ENCODE data around the gene ENOX1. TPM values are rescaled to one million over a fixed set of nuclear protein-coding genes. Genes with fewer than 3 reads are reported as not detected.

The ENOX1 gene
- total RNA-seq, 2 donors from 2014 or later = not detected

DNA sequence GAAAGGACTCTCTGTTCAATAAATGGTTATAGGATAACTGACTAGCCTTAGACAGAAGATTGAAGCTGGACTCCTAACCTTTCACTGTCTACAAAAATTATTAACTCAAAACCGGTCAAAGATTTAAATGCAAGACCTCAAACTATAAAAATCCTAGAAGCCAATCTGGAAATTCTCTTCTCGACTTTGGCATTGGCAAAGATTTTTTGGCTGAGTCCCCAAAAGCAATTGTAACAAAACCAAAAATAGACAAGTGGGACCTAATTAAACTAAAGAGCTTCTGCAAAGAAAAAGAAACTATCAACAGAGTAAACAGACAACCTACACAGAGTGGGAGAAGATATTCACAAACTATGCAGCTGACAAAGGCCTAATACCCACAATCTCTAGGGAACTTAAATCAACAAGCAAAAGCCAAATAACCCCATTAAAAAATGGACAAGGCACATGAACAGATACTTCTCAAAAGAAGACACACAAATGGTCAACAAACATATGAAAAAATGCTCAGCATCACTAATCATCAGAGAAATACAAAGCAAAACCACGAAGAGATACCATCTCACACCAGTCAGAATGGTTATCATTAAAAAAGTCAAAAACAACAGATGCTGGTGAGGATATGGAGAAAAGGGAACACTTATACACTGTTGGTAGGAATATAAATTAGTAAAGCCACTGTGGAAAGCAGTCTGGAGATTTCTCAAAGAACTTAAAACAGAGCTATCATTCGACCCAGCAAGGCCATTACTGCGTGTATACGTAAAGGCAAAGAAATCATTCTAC is 497.1 kb downstream of the ENOX1 start:
- Mint-ChIP-seq H3K27me3 (peaks cover 14% of the 10 kb centered on the region), H3K27ac (no peak overlapping the region)
- ATAC-seq = no peak

DNA sequence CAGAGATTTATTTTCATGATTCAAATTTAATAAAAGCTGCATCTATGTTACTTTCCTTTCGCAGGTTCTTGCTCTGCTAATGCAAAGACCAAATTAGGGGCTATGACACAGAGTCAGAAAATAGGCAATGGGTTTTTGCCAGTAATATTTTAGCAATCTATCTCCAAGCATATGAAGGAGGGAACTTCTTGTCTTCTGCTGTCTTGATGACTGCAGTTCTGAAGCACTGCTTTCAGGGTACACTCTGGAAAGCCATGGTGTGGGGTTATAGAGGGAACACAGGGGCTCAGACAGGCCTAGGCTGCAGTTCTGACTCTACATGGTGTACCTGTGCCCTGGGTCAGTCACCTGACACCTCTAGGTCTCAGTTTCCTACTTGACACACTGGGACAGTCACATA is 500.0 kb downstream of the ENOX1 start:
- ATAC-seq (no peak), DNase-seq (no peak)
- no peaks in the 10 kb centered on the region for H3K9me3 ChIP-seq (ENCODE audit: control insufficient read depth, low read length, poor library complexity, severe bottlenecking)
- peaks cover 14% of the 10 kb centered on the region for H3K27me3 Mint-ChIP-seq
- H3K36me3 Mint-ChIP-seq (ENCODE audit: low read depth) = peaks cover 2% of the 10 kb centered on the region
- no peak overlapping the region for H3K27ac Mint-ChIP-seq
- H3K4me1 Mint-ChIP-seq = peaks cover 2% of the 10 kb centered on the region
- no peak overlapping the region for H3K4me3 Mint-ChIP-seq

More for the DNA sequence above, 497.1 kb downstream of the ENOX1 start:
- Mint-ChIP-seq H3K4me1 (peaks cover 2% of the 10 kb centered on the region), H3K36me3 (ENCODE audit: low read depth) (no peaks in the 10 kb centered on the region), H3K4me3 (no peak overlapping the region)
- no peaks in the 10 kb centered on the region for H3K9me3 ChIP-seq (ENCODE audit: control insufficient read depth, low read length, poor library complexity, severe bottlenecking)
- DNase-seq = no peak

DNA sequence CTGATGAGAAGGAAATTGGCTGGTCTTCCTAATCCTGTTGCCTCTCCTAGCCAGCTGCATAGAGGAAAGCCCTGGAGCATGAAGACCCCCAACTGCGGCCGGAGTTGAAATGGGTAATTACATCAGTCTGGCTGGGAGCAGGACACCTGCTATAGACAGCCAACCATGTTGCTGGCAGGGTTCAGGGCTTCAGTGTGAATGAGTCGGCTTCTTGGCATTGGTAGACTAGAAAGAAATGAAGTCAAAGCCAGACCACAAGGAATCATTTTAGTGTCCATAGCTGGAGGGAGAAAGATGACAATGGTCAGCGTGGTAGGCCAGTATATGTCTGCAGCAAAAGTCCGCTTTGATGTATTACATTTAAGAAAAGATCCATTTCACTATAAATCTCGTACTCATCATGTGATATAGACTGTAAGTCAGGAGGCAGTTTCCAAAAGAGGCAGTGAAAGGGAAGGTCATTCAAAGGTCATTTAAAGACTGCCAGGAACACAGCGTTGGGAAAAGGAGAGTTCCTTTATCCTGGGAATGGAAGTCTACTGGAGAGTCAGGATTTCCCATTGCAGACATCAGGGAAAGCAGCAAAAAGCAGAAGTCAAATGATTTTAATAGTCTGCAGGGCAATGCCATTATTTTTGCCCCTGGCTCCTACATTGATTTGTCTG is 500.7 kb downstream of the ENOX1 start:
- peaks cover 2% of the 10 kb centered on the region for H3K4me1 Mint-ChIP-seq
- peaks cover 2% of the 10 kb centered on the region for H3K36me3 Mint-ChIP-seq (ENCODE audit: low read depth)
- ATAC-seq (no peak), DNase-seq (no peak)
- no peak overlapping the region for H3K27ac Mint-ChIP-seq
- no peak overlapping the region for H3K4me3 Mint-ChIP-seq
- peaks cover 14% of the 10 kb centered on the region for H3K27me3 Mint-ChIP-seq
- H3K9me3 ChIP-seq (ENCODE audit: control insufficient read depth, low read length, poor library complexity, severe bottlenecking) = no peaks in the 10 kb centered on the region

DNA sequence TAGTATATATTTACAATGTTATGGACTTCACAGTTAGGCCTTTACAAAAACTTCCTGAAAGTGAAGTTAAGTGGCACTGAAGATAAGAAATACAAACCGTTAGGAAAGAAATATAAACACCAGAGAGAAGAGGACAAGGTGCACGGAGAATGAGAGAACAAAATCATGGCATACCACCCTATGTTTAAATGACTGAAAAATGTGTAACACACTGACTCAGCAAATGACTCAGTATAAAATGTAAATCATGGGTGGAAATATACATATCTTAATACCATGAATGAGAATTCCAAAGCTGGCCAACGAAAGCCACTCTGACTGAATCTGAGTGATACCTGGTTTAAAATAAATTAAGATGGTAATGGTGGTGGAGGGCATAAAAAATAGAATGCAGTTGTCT is 502.6 kb downstream of the ENOX1 start:
- no peak for DNase-seq
- peaks cover 2% of the 10 kb centered on the region for H3K36me3 Mint-ChIP-seq (ENCODE audit: low read depth)
- H3K27me3 Mint-ChIP-seq = peaks cover 14% of the 10 kb centered on the region
- no peaks in the 10 kb centered on the region for H3K9me3 ChIP-seq (ENCODE audit: control insufficient read depth, low read length, poor library complexity, severe bottlenecking)
- ATAC-seq = no peak
- H3K27ac Mint-ChIP-seq = no peak overlapping the region
- H3K4me3 Mint-ChIP-seq = no peak overlapping the region
- H3K4me1 Mint-ChIP-seq = peaks cover 2% of the 10 kb centered on the region

DNA sequence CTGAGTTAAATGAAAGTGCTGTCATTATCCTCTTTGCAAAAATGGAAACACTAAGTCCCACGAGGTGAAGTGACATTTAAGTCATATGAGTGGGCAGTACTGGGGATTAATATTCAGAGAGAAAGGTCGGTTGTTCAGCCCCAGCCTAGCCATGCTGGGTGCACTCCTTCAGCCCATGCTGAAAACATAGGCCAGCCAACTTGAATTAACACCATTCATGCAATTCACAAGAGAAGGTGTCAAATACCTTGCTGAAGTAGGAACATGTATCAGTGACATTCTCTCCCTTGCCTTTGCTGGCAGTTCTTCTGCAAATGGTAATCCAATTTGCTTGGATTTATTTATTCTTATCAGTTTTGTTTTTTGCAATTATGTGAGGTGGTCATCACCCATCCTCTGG is 507.1 kb downstream of the ENOX1 start:
- no peak overlapping the region for H3K27ac Mint-ChIP-seq
- ATAC-seq = no peak

DNA sequence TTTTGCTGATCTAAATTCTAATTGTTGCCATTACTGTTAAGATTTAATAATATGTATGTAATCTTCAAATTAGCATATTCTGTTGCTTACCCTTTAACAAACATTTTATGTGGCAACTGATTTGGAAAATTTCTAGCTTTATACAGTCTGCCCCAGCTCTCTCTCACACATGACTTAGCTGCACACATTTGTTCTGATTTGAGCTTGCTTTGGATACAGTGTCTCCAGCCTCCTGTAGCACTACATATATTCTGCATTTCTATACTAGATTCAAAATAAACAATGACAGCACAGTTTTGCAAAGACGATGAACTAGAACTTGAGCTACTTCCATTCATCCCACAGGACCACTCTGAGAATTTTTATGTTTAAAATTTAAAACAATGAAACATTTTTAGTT is 508.6 kb downstream of the ENOX1 start:
- DNase-seq (no peak), ATAC-seq (no peak)
- H3K27me3 Mint-ChIP-seq = peaks cover 9% of the 10 kb centered on the region
- H3K9me3 ChIP-seq (ENCODE audit: control insufficient read depth, low read length, poor library complexity, severe bottlenecking) = no peaks in the 10 kb centered on the region
- H3K36me3 Mint-ChIP-seq (ENCODE audit: low read depth) = no peaks in the 10 kb centered on the region
- H3K4me3 Mint-ChIP-seq = no peak overlapping the region
- H3K4me1 Mint-ChIP-seq = no peaks in the 10 kb centered on the region
- no peak overlapping the region for H3K27ac Mint-ChIP-seq

More for the DNA sequence above, 507.1 kb downstream of the ENOX1 start:
- H3K27me3 Mint-ChIP-seq = no peaks in the 10 kb centered on the region
- H3K4me1 Mint-ChIP-seq = no peaks in the 10 kb centered on the region
- H3K9me3 ChIP-seq (ENCODE audit: control insufficient read depth, low read length, poor library complexity, severe bottlenecking) = no peaks in the 10 kb centered on the region
- H3K36me3 Mint-ChIP-seq (ENCODE audit: low read depth) = peaks cover 2% of the 10 kb centered on the region
- no peak overlapping the region for H3K4me3 Mint-ChIP-seq
- DNase-seq = no peak

DNA sequence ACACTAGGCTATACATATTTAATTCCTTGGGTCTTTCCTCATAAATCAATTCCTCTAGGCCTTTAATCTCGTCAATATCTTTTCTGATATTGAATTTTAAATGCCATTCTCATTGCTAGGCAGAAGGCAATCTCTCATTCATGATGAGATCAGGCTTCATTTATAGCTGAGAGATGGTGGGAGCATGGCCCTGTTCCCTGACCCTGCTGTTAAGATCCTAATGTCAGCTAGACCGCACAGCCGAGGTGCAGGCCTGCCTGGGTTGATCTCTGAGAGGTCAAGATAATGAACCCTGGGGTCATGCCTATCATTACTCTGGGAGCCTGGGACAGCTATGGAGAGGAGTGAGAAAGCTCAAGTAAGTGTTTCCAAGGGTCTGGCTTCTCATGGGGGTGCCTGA is 509.6 kb downstream of the ENOX1 start:
- H3K27ac Mint-ChIP-seq = no peak overlapping the region
- no peaks in the 10 kb centered on the region for H3K4me1 Mint-ChIP-seq
- no peak overlapping the region for H3K4me3 Mint-ChIP-seq
- H3K9me3 ChIP-seq (ENCODE audit: control insufficient read depth, low read length, poor library complexity, severe bottlenecking) = no peaks in the 10 kb centered on the region
- peaks cover 19% of the 10 kb centered on the region for H3K27me3 Mint-ChIP-seq
- DNase-seq = no peak
- H3K36me3 Mint-ChIP-seq (ENCODE audit: low read depth) = no peaks in the 10 kb centered on the region
- ATAC-seq = no peak

DNA sequence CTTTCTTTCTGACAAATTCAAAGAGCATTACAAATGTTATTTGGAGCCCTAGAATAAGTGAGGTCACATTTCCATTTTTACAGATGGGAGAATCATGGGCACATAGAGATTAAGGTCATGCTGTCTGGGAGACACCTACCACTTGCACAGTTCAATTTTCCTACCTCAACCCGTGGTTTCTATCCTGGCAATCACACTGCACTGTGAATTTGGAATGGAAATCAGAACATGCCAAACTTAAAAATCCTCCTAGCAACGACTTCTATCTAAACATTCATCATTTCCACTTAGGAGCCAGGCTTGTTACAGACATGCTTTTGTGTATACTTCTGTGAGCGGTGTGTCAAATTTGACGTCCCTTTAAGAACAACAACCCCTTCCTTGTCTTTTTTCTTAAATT is 511.9 kb downstream of the ENOX1 start:
- peaks cover 30% of the 10 kb centered on the region for H3K27me3 Mint-ChIP-seq
- H3K27ac Mint-ChIP-seq = no peak overlapping the region
- no peaks in the 10 kb centered on the region for H3K9me3 ChIP-seq (ENCODE audit: control insufficient read depth, low read length, poor library complexity, severe bottlenecking)
- DNase-seq (no peak), ATAC-seq (no peak)
- H3K4me3 Mint-ChIP-seq = no peak overlapping the region
- no peaks in the 10 kb centered on the region for H3K36me3 Mint-ChIP-seq (ENCODE audit: low read depth)
- no peaks in the 10 kb centered on the region for H3K4me1 Mint-ChIP-seq

DNA sequence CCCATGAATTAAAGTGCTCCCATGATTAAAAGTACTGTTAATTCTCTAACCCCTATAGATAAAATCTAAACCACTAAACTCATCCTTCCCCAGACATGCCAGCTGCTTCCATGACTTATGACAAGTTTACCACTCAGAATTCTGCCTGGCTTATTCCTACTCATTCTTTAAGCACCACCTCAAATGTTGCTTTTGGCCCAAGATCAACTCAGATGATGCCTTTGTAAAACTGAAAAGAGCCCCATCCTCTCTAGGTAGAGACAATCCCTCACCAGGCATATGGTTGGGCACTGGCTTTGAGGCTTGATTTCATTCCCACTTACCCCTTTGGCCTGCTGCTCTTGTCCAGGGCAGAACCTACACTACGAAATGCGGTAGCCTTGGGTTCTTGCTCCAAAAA is 513.4 kb downstream of the ENOX1 start:
- H3K9me3 ChIP-seq (ENCODE audit: control insufficient read depth, low read length, poor library complexity, severe bottlenecking) = no peaks in the 10 kb centered on the region
- Mint-ChIP-seq H3K4me3 (no peak overlapping the region), H3K27ac (no peak overlapping the region), H3K4me1 (no peaks in the 10 kb centered on the region), H3K27me3 (peaks cover 39% of the 10 kb centered on the region), H3K36me3 (ENCODE audit: low read depth) (no peaks in the 10 kb centered on the region)
- no peak for DNase-seq
- no peak for ATAC-seq

DNA sequence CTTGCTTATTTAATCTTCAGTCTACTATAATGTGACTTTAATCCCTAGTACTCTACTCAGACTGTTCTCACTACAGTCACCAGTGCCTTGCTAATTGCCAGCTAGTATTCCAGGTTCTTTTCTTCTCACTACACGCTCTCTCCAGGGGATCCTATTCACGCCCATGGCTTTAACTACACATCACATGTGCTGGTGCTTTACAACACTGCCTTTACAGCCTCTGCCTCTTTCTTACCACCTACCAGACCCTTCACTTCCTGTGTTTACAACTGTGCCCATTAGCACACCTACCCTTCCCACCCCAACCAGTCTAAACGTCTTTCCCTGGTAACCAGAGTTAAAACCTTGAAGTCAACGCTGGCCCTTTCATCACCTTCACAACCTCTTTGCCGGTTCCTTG is 513.9 kb downstream of the ENOX1 start:
- Mint-ChIP-seq H3K4me1 (no peaks in the 10 kb centered on the region), H3K36me3 (ENCODE audit: low read depth) (no peaks in the 10 kb centered on the region), H3K4me3 (no peak overlapping the region), H3K27me3 (peaks cover 41% of the 10 kb centered on the region), H3K27ac (no peak overlapping the region)
- H3K9me3 ChIP-seq (ENCODE audit: control insufficient read depth, low read length, poor library complexity, severe bottlenecking) = no peaks in the 10 kb centered on the region
- ATAC-seq (no peak), DNase-seq (no peak)

DNA sequence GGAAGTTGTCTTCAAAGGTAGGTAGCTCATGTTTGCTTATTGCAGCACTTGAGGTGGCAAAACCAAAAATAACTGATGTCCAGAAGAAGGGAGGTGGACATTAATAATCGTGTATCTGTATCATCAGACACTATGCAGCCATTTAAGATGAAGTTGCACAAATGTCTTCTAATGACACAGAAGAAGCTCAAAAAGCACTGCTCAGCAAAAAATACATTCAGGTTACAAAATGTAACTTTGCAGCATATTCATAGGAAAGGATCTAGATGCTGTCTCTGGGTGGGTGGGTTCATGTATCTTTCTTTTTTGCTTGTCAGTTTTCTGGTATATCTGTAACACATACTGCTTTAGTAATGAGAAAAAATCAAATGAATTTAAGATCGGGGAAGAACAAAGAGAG is 515.6 kb downstream of the ENOX1 start:
- H3K36me3 Mint-ChIP-seq (ENCODE audit: low read depth) = no peaks in the 10 kb centered on the region
- no peaks in the 10 kb centered on the region for H3K9me3 ChIP-seq (ENCODE audit: control insufficient read depth, low read length, poor library complexity, severe bottlenecking)
- DNase-seq = no peak
- H3K27ac Mint-ChIP-seq = no peak overlapping the region
- no peak for ATAC-seq
- no peak overlapping the region for H3K4me3 Mint-ChIP-seq
- peaks cover 55% of the 10 kb centered on the region for H3K27me3 Mint-ChIP-seq
- H3K4me1 Mint-ChIP-seq = no peaks in the 10 kb centered on the region

DNA sequence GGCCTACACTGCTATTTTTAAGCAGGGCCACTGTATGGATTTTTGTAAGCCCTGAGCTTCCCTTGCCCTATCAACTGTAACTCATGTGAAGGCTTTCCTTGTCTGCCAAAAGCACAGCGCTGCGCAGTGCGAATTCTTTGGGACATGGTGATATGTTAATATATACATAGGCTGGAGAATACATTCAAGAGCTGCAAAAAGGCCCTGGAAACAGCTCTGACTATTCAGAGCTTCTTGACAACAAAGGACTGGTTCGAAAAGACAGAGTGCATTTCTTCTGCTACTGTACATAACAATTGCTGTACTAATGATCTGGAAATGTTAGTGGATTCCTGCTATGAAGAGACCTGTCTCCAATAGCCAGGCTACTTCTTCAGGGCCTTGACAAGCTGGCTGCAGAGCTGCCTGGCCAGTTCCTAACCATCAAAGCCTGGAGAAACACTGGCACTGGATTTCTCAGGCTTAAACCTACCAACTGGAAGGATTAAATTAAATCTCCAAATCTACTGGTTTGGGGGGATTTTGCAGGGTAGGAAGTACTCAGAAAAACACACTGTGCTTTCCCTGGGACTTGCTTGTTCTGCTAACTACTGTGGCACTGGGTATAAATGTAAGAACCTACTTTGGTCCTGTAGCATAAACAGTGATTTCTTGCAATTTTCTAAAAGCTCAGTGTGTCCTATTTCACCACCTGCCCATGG is 516.5 kb downstream of the ENOX1 start:
- H3K27ac Mint-ChIP-seq = no peak overlapping the region
- H3K9me3 ChIP-seq (ENCODE audit: control insufficient read depth, low read length, poor library complexity, severe bottlenecking) = no peaks in the 10 kb centered on the region
- H3K27me3 Mint-ChIP-seq = peaks cover 58% of the 10 kb centered on the region
- H3K4me1 Mint-ChIP-seq = no peaks in the 10 kb centered on the region
- no peak for ATAC-seq
- H3K4me3 Mint-ChIP-seq = no peak overlapping the region
- DNase-seq = no peak
- no peaks in the 10 kb centered on the region for H3K36me3 Mint-ChIP-seq (ENCODE audit: low read depth)

DNA sequence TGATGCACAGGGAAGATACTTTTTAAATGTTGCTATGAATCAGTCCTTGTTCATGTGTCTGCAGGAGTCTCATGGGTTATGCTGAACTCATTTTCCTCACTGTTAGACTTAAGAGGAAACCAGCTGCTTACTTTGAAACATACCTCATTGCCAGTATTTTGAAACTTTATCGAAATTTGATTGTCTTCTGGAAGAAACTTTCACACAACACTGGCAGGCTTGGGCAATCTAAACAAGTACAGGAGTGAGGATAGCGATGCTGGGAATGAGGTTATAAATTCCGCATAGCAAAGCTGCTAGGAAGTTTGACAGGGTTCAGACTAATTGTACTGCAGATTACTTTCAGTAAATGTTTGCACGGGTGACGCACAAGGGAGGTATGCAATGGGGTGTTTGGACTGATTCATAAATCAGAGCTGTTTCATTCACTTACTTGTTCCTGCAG is 517.7 kb downstream of the ENOX1 start:
- no peak for ATAC-seq
- no peaks in the 10 kb centered on the region for H3K36me3 Mint-ChIP-seq (ENCODE audit: low read depth)
- H3K4me3 Mint-ChIP-seq = no peak overlapping the region
- H3K27ac Mint-ChIP-seq = no peak overlapping the region
- DNase-seq = no peak
- no peaks in the 10 kb centered on the region for H3K9me3 ChIP-seq (ENCODE audit: control insufficient read depth, low read length, poor library complexity, severe bottlenecking)
- H3K4me1 Mint-ChIP-seq = no peaks in the 10 kb centered on the region
- peaks cover 64% of the 10 kb centered on the region for H3K27me3 Mint-ChIP-seq

Data from T-helper 17 cell (primary cell).